GM03348 (cell line): Measurements from ENCODE around the gene ATXN7L1.
A peak's percentile ranks its signal among the peaks of the same experiment; 100 is the strongest.

Experiments
- DNase-seq: peaks from one replicate; pipeline ENCODE4 v3.0.0; 2012; ENCODE audit warnings: low spot score

Gene ATXN7L1

GRCh38 chr7:105876091-105876963, at the start of gene ATXN7L1:
TSS of gene ATXN7L1 (minus strand) at chr7:105876599. CDS start at chr7:105876558, 41 bp downstream.
- DNase-seq = peak; percentile 97

GRCh38 chr7:105926131-105926530, 49.7 kb upstream of the ATXN7L1 start:
- DNase-seq = no peak

- no peak for DNase-seq
These were observed 48.5 kb upstream of the ATXN7L1 start for GRCh38 chr7:105924945-105925344.

GRCh38 chr7:105920766-105921165, 44.4 kb upstream of the ATXN7L1 start:
- DNase-seq = no peak

DNA sequence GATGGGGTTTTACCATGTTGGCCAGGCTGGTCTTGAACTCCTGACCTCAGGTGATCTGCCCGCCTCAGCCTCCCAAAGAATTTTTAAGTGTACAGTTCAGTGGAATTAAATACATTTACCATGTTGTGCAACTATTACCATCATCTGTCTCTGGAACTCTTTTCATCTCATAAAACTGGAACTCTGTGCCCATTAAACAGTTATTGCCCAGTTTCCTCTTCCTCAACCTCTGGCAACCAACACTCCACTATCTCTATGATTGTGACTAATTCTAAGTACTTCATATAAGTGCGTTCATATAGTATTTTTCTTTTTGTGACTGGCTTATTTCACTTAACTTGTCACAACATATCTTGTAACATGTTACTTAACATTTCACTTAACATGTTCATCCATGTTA, 41.3 kb upstream of the ATXN7L1 start:
- no peak for DNase-seq

DNA sequence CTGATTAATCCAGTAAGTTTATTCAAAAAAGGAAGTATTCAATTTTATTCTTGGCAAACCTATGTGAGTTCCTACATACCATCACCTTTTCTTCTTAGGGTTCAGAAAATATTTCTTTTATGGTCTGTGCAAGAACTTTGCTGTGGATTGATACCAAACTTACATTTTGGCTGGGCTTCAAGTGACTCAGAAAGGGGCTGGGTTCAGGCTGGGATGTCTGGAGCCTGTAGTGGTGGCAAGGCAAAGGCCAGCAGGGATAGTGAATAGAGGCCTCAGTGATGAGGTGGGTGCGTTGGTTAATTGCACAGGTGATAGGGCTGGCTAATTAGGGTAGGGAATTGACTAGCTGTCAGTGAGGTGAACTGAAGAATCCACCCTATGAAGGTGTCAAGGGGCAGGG, 40.2 kb upstream of the ATXN7L1 start:
- DNase-seq = peak; percentile 60

DNA sequence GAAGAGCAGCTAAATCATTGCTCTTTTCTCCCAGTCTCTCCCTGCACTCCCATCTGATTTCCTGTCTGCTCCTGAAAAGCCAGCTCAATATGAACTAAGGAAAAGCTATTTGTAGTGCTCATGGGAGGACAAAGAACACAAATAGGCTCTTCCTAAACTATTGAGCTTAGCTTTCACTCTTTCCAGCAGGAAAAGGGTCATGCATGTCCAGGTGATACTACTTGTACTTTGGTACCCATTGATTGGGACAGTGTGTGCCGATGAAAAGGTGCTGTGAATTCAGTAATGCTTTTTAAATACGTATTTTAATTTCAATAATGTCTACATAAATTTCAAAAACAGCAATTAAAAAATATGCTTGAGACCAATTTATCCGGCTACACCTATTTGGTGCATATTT, 37.5 kb upstream of the ATXN7L1 start:
- no peak for DNase-seq

DNA sequence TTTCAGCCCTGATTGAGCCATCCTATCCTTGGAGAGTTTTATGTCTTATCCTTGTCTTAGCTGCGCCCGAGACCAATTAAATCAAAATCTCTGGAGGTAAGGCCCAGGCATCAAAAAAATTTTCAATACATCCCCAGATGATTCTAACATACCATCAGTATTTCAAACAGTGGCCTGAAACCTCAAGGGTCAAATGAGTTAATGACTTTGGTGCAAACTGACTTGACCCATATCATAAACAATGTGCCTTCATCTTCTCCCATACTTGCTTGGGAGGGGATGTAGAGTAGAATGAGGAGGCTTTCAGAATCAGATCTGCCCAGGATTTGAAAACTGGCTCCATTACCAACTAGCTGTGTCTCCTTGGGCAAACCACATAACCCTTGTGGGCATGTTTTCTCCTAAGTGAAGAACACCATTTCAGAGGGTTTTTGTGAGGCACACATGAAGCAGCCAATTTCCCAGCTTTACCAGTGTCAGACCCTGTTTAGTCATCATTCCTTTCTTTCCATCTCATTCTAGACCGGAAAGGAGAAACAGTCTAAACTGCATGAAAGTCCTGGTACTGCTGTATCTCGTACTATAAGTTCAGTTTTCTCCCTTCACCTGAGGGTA, 35.7 kb upstream of the ATXN7L1 start:
- DNase-seq = peak; percentile 11

DNA sequence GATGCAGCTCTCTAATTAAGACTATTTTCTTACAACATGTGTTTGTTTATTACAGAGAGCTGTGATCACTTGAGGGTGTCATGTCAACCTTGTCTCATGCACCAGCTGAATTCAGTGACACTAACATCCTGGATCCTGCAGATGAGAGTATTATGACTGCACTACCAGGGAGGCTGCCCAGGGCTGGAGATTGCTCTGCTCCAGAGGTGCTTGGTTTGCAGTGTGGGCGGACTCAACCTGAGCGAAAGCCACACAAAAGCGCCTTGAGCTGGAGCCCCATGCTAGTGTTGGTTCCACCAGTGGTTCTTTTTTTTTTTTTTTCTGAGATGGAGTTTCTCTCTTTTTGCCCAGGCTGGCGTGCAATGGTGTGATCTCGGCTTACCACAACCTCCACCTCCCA, 33.8 kb upstream of the ATXN7L1 start:
- DNase-seq = no peak

DNA sequence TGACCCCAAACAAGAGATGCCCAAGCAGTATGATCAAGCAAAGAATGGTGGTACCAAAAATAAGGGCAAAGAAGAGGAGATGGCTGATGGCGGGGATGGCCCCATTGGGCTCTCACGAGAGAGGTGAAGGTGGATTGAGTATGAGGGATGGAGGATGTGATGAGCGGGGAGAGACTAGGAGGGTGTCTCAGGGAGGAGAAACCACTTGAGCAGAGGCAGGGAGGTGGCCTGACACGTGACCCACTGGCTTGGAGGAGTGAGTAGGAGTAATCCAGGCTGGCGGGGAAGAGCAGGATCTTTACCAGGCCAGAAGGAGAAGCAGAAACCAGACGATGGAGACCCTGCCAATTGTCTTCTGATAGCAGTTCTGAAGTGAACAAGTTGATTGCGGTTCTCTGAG, 33.3 kb upstream of the ATXN7L1 start:
- DNase-seq = no peak

DNA sequence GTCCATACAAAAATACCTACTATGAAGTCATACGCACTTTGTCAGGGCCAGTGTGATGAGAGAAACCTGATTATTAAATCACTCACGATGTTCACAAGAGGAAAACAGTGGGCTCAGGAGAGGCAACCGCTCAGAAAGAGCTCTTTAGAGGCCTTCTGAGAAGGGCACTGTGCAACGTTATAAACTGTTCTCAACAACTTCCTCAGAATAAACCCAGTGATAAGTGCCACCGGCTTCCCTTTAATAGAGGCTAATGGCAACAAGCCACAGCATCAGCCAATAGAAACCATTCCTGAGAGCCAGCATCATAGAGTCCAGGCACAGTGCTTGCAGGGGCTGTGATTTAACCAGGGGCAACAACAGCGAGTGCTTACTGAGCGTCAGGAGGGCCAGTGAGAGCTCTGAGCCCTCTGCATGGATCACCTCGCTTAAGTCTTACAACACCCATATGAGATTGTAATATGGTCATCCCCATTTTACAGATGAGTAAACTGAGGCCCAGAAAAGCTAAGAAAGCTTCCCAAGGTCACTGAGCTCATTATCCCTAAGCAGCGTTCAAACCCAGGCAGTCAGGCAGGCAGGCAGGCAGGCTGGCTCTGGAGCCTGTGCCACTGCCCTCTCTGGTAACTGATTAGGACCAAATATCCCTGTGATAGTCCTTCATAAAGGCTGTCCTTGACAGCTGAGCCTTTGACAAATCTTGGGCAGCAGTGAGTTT, 30.9 kb upstream of the ATXN7L1 start:
- DNase-seq = no peak

- DNase-seq = no peak
These were observed 30.3 kb upstream of the ATXN7L1 start for GRCh38 chr7:105906695-105907094.

GRCh38 chr7:105905910-105906568, 29.6 kb upstream of the ATXN7L1 start:
- DNase-seq = no peak

DNA sequence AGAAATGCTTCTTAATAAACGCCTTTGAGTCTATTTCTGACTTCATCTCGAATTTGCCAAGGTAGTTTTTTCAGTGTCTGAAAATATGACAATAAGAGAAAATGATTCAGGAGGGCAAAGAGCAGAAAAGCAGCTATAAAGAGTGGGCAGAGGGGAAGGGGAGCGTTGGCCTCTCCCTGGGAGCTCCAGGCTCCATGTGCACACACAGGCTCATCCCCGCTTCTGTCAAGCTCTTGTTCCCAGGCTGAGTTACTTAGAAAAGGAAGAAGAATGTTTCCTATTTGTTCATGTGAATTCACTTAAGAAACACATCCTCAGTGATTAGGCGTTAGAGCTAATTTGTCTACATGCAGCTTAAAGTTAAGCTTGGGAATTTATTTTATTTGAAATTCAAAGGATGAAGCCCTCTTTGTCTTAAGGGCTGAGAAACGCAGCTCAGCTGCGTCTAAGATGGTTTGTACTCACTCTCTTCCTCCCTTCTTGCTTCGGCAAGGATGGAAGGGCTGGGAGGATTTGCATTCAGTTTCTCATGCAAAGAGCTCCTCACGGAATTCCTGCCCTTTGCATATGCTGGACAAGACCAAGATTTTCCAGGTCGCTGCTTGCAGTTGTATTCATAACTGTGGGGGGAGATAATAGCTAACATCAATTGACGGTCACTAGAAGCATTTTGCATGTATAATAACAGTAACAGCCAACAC, 29.0 kb upstream of the ATXN7L1 start:
- no peak for DNase-seq

DNA sequence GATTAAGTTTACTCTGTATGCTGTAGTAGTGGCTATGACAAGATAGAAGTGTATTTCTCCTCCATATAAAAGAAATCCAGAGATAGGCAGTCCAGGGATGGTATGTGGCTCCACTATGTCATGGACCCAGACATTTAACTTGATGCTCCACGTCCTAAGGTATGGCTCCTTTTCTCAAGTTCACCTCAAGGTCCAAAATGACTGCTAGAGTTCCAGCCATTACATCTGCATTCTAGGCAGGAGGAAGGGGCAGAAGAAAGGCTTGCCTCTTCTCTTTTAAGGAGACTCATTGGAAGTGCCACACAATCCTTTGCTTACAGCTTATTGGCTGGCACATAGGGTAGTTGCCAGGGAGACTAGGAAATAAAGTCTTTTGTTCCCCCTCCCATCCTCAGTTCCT, 27.7 kb upstream of the ATXN7L1 start:
- no peak for DNase-seq

DNA sequence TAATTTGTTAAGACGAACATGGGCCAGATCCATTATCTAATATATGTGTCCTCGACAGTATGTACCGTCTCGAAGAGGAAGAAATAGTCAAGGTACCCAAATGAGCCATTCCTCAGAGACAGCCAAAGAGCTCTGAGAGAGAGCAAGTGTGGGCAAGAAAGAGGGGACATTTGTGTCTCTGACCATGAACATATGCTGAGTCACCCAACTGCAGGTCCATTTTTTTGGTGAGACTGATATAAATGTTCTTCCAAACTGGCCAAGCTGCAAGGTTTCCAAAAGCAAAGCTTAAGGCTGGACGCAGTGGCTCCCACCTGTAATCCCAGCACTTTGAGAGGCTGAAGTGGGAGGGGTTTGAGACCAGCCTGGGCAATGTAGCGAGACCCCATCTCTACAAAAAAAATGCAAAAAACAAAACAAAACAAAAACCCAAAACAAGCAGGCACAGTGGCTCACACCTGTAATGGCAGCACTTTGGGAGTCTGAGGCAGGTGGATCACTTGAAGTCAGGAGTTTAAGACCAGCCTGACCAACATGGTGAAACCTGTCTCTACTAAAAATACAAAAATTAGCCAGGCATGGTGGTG, 26.0 kb upstream of the ATXN7L1 start:
- DNase-seq = no peak

- no peak for DNase-seq
These were observed 21.6 kb upstream of the ATXN7L1 start for GRCh38 chr7:105897999-105898398.

DNA sequence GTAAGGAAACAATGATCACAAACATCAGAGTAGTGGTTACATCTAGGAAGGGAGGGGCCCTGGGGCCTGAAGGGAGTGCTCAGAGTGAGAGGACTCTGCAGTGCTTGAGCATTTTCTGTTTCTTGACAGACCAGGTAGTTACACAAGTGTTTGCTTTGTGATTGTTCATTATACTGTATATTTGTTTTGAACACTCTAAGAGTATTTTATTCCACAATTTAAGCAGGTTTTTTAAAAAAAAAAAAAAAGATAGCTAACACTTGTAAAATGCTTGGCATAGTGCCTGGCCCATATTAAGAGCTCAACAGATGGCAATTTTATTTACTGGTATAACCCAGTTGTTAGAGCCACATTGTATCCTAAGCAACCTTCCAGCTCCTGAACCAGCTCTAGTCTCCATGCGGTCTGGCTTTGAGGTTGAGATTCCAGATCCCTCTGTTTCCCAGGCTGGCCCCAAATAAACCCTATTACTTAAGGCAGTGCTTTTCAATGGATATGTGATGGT, 20.1 kb upstream of the ATXN7L1 start:
- no peak for DNase-seq

GRCh38 chr7:105894131-105894530, 17.7 kb upstream of the ATXN7L1 start:
- no peak for DNase-seq

DNA sequence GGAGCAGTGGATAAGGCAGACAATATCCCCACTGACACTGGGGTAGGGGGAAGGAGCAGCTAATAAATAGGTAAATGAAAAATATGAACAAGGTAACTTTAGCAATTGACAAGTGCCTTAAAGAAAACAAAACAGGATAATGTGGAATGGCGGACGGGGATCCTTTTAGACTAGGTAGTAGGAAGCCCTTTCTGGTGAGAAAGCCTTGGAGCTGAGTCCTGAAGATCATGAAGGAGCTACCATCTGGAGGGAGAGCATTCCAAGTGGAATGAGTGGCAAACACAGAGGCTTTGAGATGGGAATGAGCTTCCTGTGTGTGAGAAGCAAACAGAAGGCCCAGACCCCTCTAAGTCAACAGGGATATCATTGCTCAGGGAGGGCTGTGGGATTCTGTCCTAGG, 16.0 kb upstream of the ATXN7L1 start:
- no peak for DNase-seq

DNA sequence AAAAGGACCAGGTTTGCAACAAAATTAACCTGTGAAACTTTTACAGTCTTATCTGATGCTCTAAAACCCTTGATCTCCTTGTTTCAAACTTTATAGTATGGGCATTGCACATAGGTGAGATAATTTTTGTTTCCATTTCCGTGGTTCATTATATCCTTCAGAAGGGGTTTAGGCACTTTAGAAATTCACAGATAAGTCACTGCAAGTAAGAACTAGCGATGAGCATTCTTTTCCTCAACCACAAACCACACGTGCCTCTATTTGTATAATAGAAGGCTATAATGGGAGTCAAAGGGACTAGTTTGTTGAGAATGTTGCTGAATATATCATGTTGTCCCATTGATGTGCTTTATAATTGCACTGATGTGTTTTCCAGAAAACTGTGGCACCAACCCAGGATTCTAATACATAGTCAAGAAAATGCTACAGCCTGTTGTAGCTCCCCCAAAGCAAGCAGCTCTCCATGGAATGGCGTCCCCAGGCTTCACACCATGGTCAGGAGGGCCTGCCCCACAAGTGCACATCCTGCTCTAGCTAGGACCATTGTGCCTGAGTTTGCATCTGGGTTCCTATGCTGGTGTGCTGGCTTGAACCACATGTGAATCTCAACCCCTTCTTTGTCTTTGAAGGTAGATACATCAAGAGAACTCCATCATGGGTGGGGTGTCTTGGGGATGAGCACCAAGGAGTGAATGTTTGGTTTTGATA, 14.0 kb upstream of the ATXN7L1 start:
- no peak for DNase-seq
